HG03159 (cell line): ENCODE results near the gene CAV2.

ENCODE experiments used
- ATAC-seq: cut with Tn5 transposase; IDR thresholded peaks from one replicate; pipeline ENCODE4 v1.9.1; 2021; ENCODE audit warnings: mild to moderate bottlenecking, moderate library complexity; ENCODE audit not compliant: unreplicated experiment

CAV2 gene

DNA sequence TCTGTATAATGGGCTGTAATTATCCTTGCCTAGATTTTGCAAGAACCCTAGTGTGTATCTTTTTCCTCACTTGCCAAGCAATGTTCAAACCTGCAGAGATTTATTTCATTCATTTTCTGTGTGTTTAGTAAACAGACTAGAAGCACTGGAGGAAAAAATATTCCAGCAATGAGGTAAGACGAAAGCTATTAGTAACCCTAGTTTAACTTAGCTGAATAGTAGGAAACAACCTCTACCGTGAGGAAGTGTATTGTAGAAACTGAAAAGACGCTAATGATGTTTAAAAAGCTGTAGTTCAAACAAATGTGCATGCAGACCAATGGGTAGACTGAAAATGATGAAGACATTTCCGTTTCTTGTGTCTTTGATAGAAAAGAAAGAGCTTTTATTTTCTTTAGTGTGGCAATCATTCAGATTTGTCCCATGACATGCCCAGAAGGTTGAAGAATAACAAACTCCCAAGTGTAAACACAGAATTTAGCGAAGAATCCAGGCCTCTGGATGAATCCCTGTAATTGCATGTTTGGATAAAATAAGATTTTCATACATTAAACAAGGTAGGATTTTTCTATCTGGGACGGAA is 46.0 kb downstream of the CAV2 start:
- no peak for ATAC-seq

DNA sequence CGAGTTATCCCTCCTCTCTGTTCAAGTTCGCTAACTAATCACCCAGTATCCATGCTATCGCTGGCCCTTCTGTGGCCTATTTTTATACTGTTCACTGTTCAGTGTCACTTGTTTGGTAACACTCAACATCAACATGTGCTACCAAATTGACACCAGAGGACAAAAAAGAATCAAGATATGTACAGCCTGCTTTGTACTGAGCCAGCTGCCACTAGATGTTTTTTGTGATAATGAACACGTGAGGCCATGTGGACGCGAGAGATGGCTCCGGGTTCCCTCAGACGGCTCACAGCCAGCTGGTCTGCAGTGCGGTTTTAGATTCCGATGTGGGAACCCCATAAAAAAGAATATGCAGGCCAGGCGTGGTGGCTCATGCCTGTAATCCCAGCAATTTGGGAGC is 46.5 kb downstream of the CAV2 start:
- ATAC-seq, result no peak

DNA sequence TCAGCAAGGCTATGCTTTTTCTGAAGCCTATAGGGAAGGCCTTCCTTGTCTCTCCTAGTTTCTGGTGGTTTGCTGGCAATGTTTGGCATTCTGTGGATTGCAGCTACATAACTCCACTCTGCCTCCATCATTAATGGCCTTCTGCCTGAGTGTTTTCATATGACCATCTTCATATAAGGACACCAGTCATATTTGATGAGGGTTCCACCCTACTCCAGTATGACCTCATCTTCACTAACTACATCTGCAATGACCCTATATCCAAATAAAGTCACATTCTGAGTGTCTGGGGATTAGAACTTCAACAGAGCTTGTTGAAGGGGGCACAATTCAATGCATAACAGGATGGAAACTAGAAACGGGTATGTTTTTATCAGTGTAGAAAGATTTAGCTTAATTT is 47.4 kb downstream of the CAV2 start:
- no peak for ATAC-seq

DNA sequence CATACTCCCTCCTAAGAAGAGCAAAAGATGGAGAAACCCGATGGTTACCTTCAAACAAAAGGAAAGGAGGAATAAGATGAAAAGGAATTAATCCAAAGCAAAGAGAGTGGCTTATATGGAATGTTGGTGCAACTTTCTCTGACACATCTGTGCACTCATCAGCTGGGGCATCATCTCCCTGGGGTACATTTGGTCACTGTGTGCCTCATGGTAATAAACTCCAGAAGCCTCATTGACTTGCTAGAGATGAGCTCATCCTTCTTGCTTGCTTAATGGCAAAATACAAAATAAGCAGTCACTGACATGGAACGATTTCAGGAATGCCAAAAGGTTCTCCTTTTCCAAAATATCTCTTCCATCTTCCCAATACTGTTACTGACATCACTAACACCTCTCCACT is 47.8 kb downstream of the CAV2 start:
- no peak for ATAC-seq

DNA sequence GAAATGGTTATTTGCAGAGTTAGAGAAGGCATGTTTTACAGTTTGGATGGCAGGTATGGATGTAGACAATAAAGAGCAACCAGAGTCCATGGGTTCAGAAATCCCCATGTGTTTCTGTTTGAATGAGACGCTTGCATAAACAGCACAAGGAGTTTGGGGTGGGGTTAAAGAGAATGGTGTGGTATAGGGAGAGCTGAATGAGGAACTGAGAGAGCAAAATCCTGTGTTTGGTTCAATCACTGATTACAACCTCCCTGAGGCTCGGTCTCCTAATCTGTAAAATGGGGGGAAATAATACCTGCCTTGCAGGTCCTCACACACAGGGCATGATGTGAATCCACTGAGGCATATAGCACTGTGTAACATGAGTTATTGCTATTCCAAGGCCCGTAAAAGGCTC is 49.0 kb downstream of the CAV2 start:
- peak; percentile 88 for ATAC-seq

DNA sequence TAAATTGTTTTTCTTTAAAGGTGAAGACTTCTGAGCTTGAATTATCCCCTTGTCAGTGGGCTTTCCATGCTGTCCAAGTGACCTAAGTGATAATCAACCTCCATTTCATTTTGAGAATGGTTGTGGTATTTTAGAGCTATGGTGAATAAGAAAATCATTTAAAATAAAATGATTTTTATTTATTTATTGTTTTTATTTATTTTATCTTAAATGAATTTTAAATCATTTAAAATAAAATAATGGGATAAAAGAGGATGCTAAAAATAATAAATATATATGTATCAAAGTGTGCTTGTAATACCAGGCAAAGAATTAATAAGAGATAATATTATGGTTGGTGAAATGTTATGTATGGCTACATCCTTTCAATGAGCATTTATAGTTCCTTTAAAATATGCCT is 49.8 kb downstream of the CAV2 start:
- no peak for ATAC-seq

DNA sequence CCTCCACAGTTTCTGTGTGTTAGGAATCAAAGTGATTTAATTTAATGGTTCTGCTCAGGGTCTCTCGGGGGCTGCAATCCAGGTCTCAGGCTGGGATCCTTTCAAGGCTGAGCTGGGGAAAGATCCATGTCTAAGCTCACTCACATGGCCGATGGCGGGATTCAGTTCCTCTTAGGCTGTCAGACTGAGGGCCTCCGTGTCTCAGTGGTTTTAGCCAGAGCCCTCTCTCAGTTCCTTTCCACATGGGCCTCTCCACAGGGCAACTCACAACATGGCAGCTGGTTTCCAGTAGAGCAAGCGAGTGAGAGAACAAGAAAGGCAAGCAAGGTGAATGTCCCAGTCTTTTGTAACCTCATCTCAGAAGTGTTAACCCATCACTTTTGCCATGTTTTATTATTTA is 52.2 kb downstream of the CAV2 start:
- ATAC-seq, result no peak

DNA sequence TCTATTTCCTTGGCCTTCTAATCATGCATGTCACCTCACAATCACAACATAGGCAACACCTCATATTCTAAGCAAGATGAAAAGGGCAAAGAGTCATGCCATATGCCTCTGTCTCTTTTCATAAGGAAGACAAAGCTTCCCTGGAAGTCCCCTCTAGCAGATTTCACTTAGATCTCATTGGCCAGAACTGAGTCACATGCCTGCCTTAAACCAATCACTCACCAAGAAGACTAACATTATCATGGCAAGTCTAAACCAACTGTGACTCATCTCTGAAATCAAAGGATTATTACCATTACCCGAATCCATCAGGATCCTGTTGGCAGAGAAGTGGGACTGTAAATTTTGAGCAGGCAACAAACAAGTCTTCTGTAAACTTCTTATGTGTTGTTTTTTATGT is 53.1 kb downstream of the CAV2 start:
- ATAC-seq, result no peak

DNA sequence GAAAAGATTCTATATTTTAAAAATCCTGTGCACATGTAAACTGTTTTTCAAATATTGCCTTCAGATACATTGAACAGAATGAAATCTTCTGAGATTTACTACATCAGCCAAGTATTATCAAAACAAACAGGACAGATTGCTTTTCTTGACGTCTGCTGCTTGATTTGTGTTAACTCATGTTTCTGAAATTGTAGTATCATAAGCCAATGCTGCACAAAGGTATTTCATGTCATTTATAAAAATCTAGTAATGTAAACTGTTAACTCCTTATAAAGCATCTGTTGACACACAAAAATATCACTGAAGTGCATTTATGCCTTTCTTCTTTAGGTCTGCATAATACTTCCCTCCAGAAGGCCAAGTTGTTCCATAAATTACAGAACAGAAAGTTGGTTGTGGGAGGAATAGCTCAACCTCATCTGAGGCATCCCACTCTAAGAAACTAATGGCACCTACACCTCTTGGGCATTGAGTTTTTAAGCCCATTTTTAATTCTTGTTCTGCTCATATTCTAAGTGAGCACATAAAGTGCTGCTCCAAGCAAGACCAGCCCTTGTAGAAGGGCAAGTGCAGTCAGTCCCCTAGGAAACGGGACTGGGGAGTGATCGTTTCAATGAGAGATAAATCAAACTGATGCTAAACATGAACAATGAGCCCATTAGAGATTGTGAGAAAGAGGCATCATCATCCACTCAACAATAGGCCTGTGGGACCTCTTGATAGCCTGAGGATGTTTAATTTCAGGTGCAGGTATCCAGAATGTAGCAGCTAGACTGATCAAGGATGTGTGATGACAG is 53.8 kb downstream of the CAV2 start:
- no peak for ATAC-seq

DNA sequence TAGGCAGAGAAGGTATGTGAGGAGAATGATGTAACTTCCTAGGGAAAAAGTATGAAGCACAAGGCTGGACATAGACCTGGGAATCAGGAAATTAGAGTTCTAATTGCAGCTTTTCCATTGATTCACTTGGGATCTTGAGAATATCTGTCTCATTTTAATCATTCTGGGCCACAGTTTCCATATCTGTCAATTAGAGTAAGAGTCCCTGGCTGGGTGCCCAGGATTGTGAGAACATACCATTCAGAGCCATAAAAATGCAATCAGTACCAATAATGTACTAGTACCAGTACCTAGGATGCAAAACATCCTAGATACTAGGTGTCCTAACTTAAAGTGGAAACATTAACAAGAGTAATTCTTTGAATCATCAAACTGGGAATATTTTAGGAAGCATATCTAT is 54.9 kb downstream of the CAV2 start:
- no peak for ATAC-seq

DNA sequence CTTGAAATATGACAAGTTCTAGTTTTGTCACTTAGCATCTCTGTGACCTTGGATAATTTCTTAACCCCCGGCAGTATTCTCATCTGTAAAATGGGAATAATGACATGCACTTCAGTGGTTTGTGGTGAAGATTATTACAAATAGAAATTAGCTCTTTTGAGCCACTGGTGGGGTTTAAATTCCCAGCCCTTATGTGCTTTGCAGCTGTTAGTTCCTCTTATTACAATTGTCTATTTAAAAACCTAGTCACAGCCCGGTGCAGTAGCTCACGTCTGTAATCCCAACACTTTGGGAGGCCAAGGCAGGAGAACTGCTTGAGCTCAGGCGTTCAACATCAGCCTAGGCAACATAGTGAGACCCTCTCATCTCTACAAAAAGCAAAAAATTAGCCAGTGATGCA is 55.4 kb downstream of the CAV2 start:
- ATAC-seq, result no peak

DNA sequence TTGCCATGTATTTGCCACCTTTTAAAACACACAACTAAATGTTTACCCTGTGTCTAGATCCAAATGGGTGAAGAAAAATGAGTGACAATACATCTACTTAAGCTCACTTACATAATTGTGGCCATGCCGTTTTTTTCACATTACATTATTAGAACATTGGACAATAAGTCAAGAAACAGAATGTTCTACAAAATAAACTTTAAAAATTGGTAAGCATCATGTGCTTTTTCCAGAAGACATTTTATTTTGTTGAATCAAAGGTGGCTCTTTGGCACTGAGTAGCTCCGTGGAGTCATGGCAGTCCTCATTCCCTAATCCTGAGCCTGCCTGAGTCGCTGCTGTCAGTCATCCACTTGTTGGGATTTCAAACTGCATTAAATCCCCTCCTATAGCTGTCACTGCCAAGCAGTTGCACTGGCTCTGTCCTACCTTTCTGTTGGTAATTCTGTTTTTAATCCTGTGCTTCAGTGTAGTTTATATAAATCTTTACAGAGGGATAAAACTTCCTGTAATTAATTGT is 57.6 kb downstream of the CAV2 start:
- ATAC-seq, result no peak

DNA sequence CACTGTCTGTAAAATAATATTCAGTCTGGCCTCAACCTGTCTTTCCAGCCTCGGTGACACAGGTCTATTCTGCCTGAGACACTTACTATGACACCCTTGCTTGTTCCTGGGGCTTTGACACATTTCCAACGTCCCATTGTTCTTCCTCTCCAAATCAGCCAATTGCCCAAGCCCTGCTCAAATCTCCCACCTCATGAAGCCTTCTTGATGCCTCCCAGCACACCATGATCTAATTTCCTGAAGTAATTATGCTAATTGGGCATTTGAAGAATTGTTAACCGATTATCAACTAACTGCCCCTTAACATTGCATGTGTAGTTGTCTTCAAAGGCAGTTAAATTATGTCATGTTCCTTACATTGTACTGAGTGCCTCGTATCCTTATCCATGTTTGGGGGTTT is 58.4 kb downstream of the CAV2 start:
- no peak for ATAC-seq
